Breast epithelium (tissue), 3 donors: ENCODE measurements around the gene ZC2HC1C.

Experiments
- CTCF ChIP-seq, 3 donors: fragments of 450-650 bp; IDR thresholded peaks; one replicate each; pipeline ENCODE4 v1.5.1; 2016 to 2017; ENCODE audit warnings: antibody characterized with exemption in 3 of 3, mild to moderate bottlenecking in 3 of 3, moderate library complexity in 3 of 3
- POLR2A ChIP-seq: fragments of 450-650 bp; IDR thresholded peaks from one replicate; pipeline ENCODE4 v1.6.1; 2016; ENCODE audit warnings: antibody characterized with exemption, mild to moderate bottlenecking, moderate library complexity
- POLR2AphosphoS5 ChIP-seq, 3 donors: sonication (generic); formaldehyde crosslinking; IDR thresholded peaks; one replicate each; pipeline ENCODE4 v1.6.1; 2017; ENCODE audit warnings: antibody characterized with exemption in 3 of 3

- TF ChIP-seq CTCF (IDR thresholded peaks at IDR 0.05) (no peak), POLR2A (no peak), POLR2AphosphoS5 (IDR thresholded peaks at IDR 0.05) (no peak)
These were observed 9.0 kb upstream of the ZC2HC1C start for GRCh38 chr14:75060420-75060819.
